GM21390 (cell line): Measurements from ENCODE around the gene KHDC3L.

Source experiments
- ATAC-seq: cut with Tn5 transposase; IDR thresholded peaks from one replicate; pipeline ENCODE4 v1.9.1; 2021; ENCODE audit not compliant: unreplicated experiment

KHDC3L gene

DNA sequence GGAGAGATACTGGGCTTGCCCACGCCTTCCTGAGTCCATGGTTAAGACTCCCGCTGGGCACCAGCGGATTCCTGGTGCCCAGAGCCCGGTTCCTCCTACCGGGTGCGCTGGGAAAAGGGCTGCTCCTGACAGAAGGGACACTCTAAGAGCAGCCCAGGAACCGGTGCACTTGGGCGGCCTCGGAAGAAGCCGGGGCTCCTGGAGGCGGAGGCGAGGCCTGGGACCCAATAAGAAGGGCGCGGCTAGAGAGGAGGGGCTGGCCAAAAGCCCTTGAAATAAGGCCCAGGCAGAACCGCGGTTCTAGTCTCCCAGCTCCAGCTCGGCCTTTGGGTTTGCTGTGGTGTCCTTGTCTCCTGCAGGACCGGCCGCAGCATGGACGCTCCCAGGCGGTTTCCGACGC, at the start of gene KHDC3L:
TSS of gene KHDC3L (plus strand) at position 301 of the 400 bp plus-strand sequence. CDS start at position 373, 72 bp downstream.
- no peak for ATAC-seq

GRCh38 chr6:73314577-73315492, 47.6 kb upstream of the KHDC3L start:
- no peak for ATAC-seq

DNA sequence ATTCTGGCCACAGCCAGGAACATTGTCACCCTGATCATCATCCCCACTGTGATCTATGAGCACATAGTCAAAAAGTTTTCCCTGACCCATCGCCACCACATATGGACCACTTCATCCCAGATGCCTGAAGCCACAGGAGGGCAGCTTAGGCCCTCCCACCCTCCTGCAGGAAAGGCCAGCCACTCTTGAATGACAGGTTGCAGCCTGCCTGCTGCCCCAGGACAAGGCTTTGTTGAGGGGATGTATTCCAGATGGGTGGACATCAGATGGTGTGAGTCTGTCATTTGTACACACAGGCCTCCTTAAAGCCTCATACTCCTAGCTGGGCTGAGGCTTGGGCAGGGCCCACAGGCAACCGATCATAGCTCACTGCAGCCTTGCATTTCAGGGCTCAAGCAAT, 39.1 kb upstream of the KHDC3L start:
- no peak for ATAC-seq

GRCh38 chr6:73325656-73326055, 36.8 kb upstream of the KHDC3L start:
- ATAC-seq, result no peak

DNA sequence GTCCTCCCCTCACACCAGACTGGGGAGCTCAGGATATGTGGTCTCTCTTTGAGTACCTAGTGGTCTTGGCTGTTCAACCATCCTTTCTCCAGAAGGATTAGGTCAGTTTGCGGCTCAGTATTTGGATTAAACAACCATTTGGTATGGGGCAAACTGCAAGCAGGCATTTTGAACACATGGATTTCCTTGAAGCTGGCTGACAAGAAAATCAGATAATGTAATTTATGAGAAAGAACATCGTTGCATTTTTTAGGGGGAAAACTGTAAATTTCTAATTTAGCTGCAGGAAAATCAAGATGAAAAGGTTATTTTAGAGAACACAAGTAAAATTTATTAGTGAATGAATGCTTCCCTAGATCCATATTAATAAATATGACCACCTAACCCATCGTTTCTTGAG, 33.7 kb upstream of the KHDC3L start:
- ATAC-seq, result no peak

- ATAC-seq, result peak; percentile 77
These were observed 33.3 kb upstream of the KHDC3L start for GRCh38 chr6:73329201-73329600.

GRCh38 chr6:73339340-73339739, 23.1 kb upstream of the KHDC3L start:
- ATAC-seq, result no peak

DNA sequence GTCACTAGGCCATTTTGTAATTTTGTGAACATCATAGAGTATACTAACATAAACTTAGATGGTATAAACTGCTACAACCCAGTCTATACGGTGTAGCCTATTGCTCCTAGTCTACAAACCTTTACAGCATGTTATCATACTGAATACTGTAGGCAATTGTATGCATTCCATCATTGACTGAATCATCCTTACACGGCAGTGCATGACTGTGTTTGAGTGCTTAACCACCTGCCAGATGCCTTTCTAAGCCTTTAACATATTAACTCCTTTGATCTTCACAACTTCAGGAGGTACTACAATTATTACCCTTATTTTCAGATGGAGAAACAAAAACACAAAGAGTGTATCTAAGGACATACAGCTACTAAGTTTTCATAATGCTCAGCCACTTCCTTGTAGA, 22.4 kb upstream of the KHDC3L start:
- no peak for ATAC-seq

DNA sequence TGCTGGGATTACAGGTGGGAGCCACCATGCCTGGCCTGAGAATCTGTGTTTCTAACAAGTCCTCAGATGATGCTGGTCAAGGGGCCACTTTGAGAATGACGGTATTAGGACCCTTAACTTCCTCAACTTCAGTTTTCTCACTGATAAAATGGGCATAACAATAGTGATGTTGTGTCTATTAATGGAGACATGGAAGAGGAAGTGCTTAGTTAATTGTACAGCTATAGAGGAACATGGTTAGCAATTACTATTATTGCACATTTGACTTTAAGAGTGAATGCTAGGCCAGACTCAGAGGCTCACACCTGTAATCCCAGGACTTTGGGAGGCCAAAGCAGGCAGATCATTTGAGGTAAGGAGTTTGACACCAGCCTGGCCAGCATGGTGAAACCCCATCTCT, 21.1 kb upstream of the KHDC3L start:
- no peak for ATAC-seq

DNA sequence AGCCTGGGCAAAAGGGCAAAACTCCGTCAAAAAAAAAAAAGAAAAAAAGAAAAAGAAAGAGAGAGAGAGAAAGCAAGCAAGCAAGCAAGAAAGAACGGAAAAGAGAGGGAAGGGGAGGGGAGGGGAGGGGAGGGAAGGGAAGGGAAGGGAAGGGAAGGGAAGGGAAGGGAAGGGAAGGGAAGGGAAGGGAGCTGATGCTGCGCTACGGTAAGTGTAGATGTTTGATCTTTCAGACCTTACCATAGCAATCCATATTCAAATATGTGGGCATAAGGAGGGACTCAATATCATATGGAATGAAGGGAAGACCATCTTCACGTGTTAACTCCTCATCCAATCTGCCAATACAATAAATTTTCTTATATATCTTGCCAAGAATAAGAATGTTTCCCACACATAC, 20.3 kb upstream of the KHDC3L start:
- no peak for ATAC-seq

DNA sequence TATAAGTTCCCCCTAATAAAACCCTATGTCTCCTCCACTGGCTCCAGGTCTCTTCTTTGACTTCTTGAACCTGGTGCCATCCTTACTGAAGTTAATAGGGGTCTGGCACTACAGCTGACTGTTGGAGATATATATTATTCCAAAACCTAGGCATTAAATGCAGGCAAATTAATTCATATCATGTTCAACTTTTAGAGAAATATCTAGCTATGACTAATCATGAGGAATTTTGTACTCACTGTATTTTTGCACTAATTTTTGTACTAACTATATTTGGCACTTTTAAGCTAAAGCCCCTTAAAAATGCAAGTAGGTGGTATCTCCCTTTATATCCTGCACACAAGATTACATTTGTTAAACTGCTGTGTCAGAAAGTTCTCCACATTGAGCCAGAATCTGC, 19.3 kb upstream of the KHDC3L start:
- no peak for ATAC-seq

GRCh38 chr6:73348550-73349204, 13.8 kb upstream of the KHDC3L start:
- no peak for ATAC-seq

DNA sequence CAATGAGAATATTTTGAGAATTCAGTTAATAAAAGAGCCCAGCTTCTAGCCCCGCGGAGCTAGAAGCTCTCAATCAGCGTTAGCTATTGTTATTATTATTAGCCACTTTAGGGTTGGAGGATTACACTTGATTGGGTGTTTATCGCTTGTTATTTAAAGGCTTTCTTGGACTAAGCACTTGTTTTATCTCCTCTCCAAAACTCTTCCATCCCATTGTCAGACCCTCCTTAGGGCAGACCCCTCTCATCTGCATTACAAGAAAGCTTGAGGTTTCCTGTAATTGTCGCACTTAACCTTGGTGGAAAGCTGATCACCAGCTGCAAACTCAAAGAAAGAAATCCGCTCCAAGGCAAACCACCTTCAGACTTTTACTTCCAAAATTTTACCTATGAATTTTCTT, 13.1 kb upstream of the KHDC3L start:
- no peak for ATAC-seq

- ATAC-seq, result no peak
These were observed 8.5 kb upstream of the KHDC3L start, which contains the start of gene DPPA5 for GRCh38 chr6:73353636-73354593. DPPA5 (minus strand) TSS chr6:73354276; CDS start chr6:73354225, 51 bp downstream.

DNA sequence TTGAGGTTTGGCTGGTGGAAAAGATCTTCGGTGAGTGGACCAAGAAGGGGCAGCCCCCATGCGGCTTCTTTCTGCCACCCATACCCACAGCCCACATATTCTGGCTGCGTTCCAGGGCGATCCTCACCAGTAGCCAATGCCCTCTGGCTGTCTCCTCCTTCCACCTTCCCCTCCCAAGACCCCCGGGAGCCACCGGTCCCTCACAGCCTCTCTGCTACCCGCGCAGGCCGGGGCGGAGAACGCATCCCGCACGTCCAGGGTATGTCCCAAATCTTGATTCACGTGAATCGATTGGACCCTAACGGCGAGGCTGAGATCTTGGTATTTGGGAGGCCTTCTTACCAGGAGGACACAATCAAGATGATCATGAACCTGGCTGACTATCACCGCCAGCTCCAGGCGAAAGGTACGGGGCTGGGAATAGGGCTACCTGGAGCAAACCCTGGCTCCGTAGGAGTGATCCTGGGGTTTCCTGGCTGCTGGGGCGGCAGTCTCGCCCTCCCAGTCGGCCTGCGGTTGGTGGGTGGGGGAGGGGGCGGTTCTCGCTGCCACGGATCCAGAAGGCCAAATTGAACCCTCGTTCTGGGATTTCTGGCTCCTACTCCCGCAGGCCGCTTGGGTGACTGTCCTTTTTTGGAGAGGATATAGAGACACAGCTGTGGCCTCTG, 545 bp downstream of the KHDC3L start:
- ATAC-seq, result no peak

GRCh38 chr6:73363537-73363875, 1.0 kb downstream of the KHDC3L start:
- no peak for ATAC-seq

- ATAC-seq, result no peak
These were observed 1.7 kb downstream of the KHDC3L start for GRCh38 chr6:73364121-73364520.

DNA sequence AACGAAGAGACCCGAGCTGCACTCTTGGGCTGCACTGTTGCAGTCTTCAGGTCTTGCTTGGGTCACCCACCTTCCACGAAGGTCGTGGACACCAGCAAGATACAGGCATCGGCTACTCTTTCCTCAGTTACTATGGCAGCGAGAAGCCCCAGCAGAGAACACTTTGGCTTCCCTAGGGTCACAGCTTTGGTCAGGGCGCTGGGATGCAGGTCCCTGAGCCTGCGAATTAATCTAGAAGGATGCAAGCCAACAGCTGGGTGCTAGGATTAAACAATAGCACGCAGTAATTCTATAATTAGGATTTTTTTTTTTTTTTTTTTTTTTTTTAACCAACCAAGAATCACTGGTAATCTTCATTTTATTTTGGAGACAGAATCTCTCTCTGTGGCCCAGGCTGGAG, 2.1 kb downstream of the KHDC3L start:
- no peak for ATAC-seq

- ATAC-seq, result no peak
These were observed 5.4 kb downstream of the KHDC3L start for GRCh38 chr6:73367761-73368355.

- ATAC-seq, result no peak
These were observed 6.2 kb downstream of the KHDC3L start for GRCh38 chr6:73368675-73369074.
